ENCODE measurements around the gene SAMD4B. TPM values are rescaled to one million over a fixed set of nuclear protein-coding genes. Genes with fewer than 3 reads are reported as not detected.

SAMD4B gene
- total and polyA plus RNA-seq, 10 donors, result 26.7 to 108 (median 80.9) TPM

DNA sequence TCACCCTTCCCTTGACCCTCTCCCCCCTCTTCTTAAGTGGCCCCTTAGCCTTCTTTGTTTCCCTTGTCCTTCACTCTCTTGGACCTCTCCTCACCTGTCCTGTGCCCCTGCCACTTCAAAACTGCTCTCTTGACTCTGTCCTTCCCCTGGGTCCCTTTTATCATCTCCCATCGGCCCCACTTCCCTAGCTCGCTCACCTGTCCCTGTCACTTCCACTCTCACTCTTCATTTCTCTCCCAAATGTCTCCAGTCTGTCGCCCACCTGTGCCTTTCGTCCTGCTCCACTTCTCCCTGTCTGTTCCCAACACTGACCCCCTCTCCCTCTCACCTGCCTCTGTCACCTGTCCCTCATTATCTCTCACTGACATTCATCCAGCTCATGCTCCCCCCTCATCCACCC is 45.3 kb upstream of the SAMD4B start:
- 88 to 92% (median 90%) methylated on average over 4 of the region's 4 CpGs for WGBS, 5 donors
- H3K36me3 ChIP-seq, result no peaks in the 10 kb centered on the region
- no peak overlapping the region for H3K4me3 ChIP-seq
- H3K9me3 ChIP-seq, result no peaks in the 10 kb centered on the region
- peaks cover 0 to 13% (median 3%) of the 10 kb centered on the region in 6 donors for H3K4me1 ChIP-seq
- TF ChIP-seq POLR2AphosphoS5 (IDR thresholded peaks at IDR 0.05) (no peak), POLR2A (IDR thresholded peaks at IDR 0.05) (no peak)
- TF ChIP-seq, protein P1, sequence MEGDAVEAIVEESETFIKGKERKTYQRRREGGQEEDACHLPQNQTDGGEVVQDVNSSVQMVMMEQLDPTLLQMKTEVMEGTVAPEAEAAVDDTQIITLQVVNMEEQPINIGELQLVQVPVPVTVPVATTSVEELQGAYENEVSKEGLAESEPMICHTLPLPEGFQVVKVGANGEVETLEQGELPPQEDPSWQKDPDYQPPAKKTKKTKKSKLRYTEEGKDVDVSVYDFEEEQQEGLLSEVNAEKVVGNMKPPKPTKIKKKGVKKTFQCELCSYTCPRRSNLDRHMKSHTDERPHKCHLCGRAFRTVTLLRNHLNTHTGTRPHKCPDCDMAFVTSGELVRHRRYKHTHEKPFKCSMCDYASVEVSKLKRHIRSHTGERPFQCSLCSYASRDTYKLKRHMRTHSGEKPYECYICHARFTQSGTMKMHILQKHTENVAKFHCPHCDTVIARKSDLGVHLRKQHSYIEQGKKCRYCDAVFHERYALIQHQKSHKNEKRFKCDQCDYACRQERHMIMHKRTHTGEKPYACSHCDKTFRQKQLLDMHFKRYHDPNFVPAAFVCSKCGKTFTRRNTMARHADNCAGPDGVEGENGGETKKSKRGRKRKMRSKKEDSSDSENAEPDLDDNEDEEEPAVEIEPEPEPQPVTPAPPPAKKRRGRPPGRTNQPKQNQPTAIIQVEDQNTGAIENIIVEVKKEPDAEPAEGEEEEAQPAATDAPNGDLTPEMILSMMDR (IDR thresholded peaks at IDR 0.05 in 8 of 11, conservative IDR thresholded peaks at IDR 0.05 in 3 of 11), result no peak
- DNase-seq, result peak; percentile 5
- intact Hi-C loops (cut with DNase I; ENCODE audit: low total_unique reads), result no loop called here
- no peak overlapping the region for H3K27ac ChIP-seq
- peaks cover 0 to 25% (median 3%) of the 10 kb centered on the region in 7 donors for H3K27me3 ChIP-seq (replicated peaks in 1 of 7)

DNA sequence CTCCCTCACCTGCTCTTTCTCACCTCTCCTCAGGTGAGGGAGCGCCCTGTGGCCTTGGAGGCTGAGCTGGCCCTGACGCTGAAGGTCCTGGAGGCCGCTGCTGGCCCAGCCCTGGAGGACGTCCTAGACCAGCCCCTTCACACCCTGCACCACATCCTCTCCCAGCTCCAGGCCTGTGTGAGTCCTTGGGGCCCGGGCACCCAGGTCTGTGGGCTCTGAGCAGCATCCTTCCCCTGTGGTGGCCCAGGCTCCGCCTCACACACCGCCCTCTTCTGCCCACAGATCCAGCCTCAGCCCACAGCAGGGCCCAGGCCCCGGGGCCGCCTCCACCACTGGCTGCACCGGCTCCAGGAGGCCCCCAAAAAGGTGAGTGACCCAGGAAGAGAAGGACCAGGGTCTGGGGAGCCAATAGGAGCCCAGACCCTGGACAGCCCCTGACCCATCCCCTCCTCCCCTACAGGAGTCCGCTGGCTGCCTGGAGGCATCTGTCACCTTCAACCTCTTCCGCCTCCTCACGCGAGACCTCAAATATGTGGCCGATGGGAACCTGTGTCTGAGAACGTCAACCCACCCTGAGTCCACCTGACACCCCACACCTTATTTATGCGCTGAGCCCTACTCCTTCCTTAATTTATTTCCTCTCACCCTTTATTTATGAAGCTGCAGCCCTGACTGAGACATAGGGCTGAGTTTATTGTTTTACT is 44.1 kb upstream of the SAMD4B start:
- intact Hi-C loops (cut with DNase I; ENCODE audit: low total_unique reads), result no loop called here

DNA sequence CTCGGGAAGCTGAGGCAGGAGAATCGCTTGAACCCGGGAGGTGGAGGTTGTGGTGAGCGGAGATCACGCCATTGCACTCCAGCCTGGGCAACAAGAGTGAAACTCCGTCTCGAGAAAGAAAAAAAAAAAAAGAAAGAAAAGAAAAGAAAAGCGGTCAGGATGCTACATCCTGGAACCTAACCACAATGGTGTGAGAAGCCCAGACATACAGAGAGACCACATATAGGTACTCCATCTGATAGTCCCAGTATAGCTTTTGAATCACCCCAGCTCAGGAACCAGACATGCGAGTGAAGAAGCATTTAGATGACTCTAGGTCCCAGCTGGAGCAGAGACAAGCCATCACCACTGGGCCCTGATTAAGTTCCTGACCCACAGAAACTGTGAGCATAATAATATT is 42.8 kb upstream of the SAMD4B start:
- TF ChIP-seq POLR2A (IDR thresholded peaks at IDR 0.05) (no peak), POLR2AphosphoS5 (IDR thresholded peaks at IDR 0.05) (no peak)
- TF ChIP-seq, protein P1 (IDR thresholded peaks at IDR 0.05 in 8 of 11, conservative IDR thresholded peaks at IDR 0.05 in 3 of 11), result no peak
- no peaks in the 10 kb centered on the region for H3K9me3 ChIP-seq
- H3K36me3 ChIP-seq, result no peaks in the 10 kb centered on the region
- intact Hi-C loops (cut with DNase I; ENCODE audit: low total_unique reads), result no loop called here
- H3K27ac ChIP-seq, result peak overlapping the region in 3 of 8 donors; percentile 8 to 71 (median 55)
- peaks cover 0 to 13% (median 3%) of the 10 kb centered on the region in 6 donors for H3K4me1 ChIP-seq
- 72 to 85% (median 78%) methylated on average over 9 of the region's 9 CpGs for WGBS, 5 donors
- peak; percentile 12 for DNase-seq
- peaks cover 0 to 30% (median 4%) of the 10 kb centered on the region in 7 donors for H3K27me3 ChIP-seq (replicated peaks in 1 of 7)
- H3K4me3 ChIP-seq, result no peak overlapping the region

More for the DNA sequence above, 44.1 kb upstream of the SAMD4B start:
- Histone ChIP-seq H3K4me3 (peak overlapping the region in 3 of 8 donors; percentile 4 to 44 (median 4)), H3K36me3 (no peaks in the 10 kb centered on the region), H3K9me3 (no peaks in the 10 kb centered on the region), H3K27me3 (replicated peaks in 1 of 7) (peaks cover 0 to 25% (median 3%) of the 10 kb centered on the region in 7 donors), H3K4me1 (peaks cover 0 to 13% (median 3%) of the 10 kb centered on the region in 6 donors), H3K27ac (peak overlapping the region in 4 of 8 donors; percentile 25 to 71 (median 56))
- peak; percentile 91 for DNase-seq
- TF ChIP-seq POLR2A (IDR thresholded peaks at IDR 0.05) (no peak), POLR2AphosphoS5 (IDR thresholded peaks at IDR 0.05) (peak in 2 of 3 donors; percentile 38 to 71)
- TF ChIP-seq, protein P1 (IDR thresholded peaks at IDR 0.05 in 8 of 11, conservative IDR thresholded peaks at IDR 0.05 in 3 of 11), result no peak
- 42 to 50% (median 46%) methylated on average over 12 to 17 of the region's 17 CpGs for WGBS, 5 donors

DNA sequence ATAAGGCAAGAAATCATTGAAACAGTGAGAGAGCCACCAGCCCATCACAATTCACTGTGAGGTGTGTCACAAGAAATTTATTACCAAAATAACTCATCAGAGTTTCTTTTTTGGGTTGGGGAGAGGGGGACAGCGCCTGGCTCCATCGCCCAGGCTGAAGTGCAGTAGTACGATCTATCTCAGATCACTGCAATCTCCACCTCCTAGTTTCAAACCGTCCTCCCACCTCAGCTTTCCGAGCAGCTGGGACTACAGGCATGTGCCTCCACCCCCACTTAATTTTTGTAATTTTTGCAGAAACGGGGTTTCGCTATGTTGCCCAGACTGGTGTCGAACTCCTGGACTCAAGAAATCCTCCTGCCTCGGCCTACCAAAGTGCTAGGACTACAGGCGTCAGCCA is 42.4 kb upstream of the SAMD4B start:
- Histone ChIP-seq H3K9me3 (no peaks in the 10 kb centered on the region), H3K4me1 (peaks cover 0 to 13% (median 3%) of the 10 kb centered on the region in 6 donors), H3K4me3 (no peak overlapping the region), H3K27ac (peak overlapping the region in 2 of 8 donors; percentile 8 to 71), H3K27me3 (replicated peaks in 1 of 7) (peaks cover 0 to 35% (median 8%) of the 10 kb centered on the region in 7 donors), H3K36me3 (no peaks in the 10 kb centered on the region)
- TF ChIP-seq, protein P1 (IDR thresholded peaks at IDR 0.05 in 8 of 11, conservative IDR thresholded peaks at IDR 0.05 in 3 of 11), result no peak
- TF ChIP-seq POLR2AphosphoS5 (IDR thresholded peaks at IDR 0.05) (no peak), POLR2A (IDR thresholded peaks at IDR 0.05) (no peak)
- 88 to 93% (median 91%) methylated on average over 10 of the region's 10 CpGs for WGBS, 5 donors
- DNase-seq, result peak; percentile 15
- intact Hi-C loops (cut with DNase I; ENCODE audit: low total_unique reads), result no loop called here
